ENCODE data around the gene CGB1.
"Not testable (repeated sequence)": the region's sequence is repeated elsewhere in the genome, so short reads cannot be mapped to it uniquely, and the experiment has no call there.

DNA sequence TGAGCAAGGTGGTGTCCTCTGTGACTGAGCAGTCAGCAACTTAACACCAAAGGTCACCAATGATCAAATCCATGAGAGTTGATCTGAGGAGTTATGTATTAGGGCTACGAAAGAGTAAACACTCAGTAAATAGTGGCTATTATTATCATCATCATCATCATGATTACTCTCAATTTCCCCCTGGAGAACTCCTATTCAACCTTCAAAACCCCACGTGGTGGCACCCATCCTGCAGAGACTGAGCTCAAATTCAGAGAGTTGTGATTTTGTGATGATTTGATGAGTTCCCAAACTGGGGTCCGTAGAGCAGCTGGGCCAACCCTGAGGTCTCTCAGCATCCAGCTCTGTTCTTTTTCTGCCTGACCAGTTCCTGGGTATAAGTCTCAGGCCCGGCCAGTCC is 13.1 kb upstream of the CGB1 start:
- TF ChIP-seq ZC3H10 (CRISPR knock-in tag; IDR thresholded peaks at IDR 0.05); ARNTL (CRISPR knock-in tag; IDR thresholded peaks at IDR 0.05; ENCODE audit: borderline replicate concordance, low read depth); ISL1 (CRISPR knock-in tag; IDR thresholded peaks at IDR 0.05); GLIS3 (CRISPR knock-in tag; IDR thresholded peaks at IDR 0.05); OSR1 (CRISPR knock-in tag; IDR thresholded peaks at IDR 0.05); ESRRG (CRISPR knock-in tag; IDR thresholded peaks at IDR 0.05); ZNF565 (CRISPR knock-in tag; conservative IDR thresholded peaks at IDR 0.05; ENCODE audit: low read depth); TCF4 (CRISPR knock-in tag; IDR thresholded peaks at IDR 0.05; ENCODE audit: borderline replicate concordance): not testable (repeated sequence)
